Measurements from ENCODE around the gene USP6NL.
A peak's percentile ranks its signal among the peaks of the same experiment; 100 is the strongest.
"Not testable (repeated sequence)": the region's sequence is repeated elsewhere in the genome, so short reads cannot be mapped to it uniquely, and the experiment has no call there.

The USP6NL gene

GRCh38 chr10:11517150-11517549, 94.3 kb downstream of the USP6NL start:
- DNase-seq (ENCODE audit: low read depth, low spot score) = no peak

- no peak for DNase-seq (ENCODE audit: low read depth, low spot score)
These were observed 95.1 kb downstream of the USP6NL start for GRCh38 chr10:11516431-11516746.

GRCh38 chr10:11515596-11516430, 95.6 kb downstream of the USP6NL start:
- peak; percentile 46 for DNase-seq (ENCODE audit: low read depth, low spot score)

GRCh38 chr10:11513727-11514126, 97.7 kb downstream of the USP6NL start:
- DNase-seq (ENCODE audit: low read depth, low spot score) = no peak

- no peak for DNase-seq (ENCODE audit: low read depth, low spot score)
These were observed 98.9 kb downstream of the USP6NL start for GRCh38 chr10:11512596-11512995.

- DNase-seq (ENCODE audit: low read depth, low spot score) = no peak
These were observed 100.1 kb downstream of the USP6NL start for GRCh38 chr10:11511321-11511720.

- no peak for DNase-seq (ENCODE audit: low read depth, low spot score)
These were observed 100.7 kb downstream of the USP6NL start for GRCh38 chr10:11510736-11511135.

- DNase-seq (ENCODE audit: low read depth, low spot score) = no peak
These were observed 101.2 kb downstream of the USP6NL start for GRCh38 chr10:11510281-11510680.

GRCh38 chr10:11509036-11509435, 102.4 kb downstream of the USP6NL start:
- no peak for DNase-seq (ENCODE audit: low read depth, low spot score)

GRCh38 chr10:11506247-11506789, 105.1 kb downstream of the USP6NL start:
- no peak for DNase-seq (ENCODE audit: low read depth, low spot score)

GRCh38 chr10:11505639-11506038, 105.8 kb downstream of the USP6NL start:
- DNase-seq (ENCODE audit: low read depth, low spot score) = no peak

GRCh38 chr10:11504566-11505285, 106.7 kb downstream of the USP6NL start:
- no peak for DNase-seq (ENCODE audit: low read depth, low spot score)

GRCh38 chr10:11501600-11501999, 109.8 kb downstream of the USP6NL start:
- no peak for DNase-seq (ENCODE audit: low read depth, low spot score)

GRCh38 chr10:11499425-11500071, 111.9 kb downstream of the USP6NL start:
- DNase-seq (ENCODE audit: low read depth, low spot score) = no peak

GRCh38 chr10:11498399-11498798, 113.1 kb downstream of the USP6NL start:
- no peak for DNase-seq (ENCODE audit: low read depth, low spot score)

GRCh38 chr10:11494923-11495322, 116.5 kb downstream of the USP6NL start:
- DNase-seq (ENCODE audit: low read depth, low spot score) = not testable (repeated sequence)

- no peak for DNase-seq (ENCODE audit: low read depth, low spot score)
These were observed 117.8 kb downstream of the USP6NL start for GRCh38 chr10:11493646-11494045.

- no peak for DNase-seq (ENCODE audit: low read depth, low spot score)
These were observed 120.4 kb downstream of the USP6NL start for GRCh38 chr10:11491087-11491486.

- DNase-seq (ENCODE audit: low read depth, low spot score) = no peak
These were observed 121.9 kb downstream of the USP6NL start for GRCh38 chr10:11489591-11489990.

- no peak for DNase-seq (ENCODE audit: low read depth, low spot score)
These were observed 123.3 kb downstream of the USP6NL start for GRCh38 chr10:11488126-11488525.

- DNase-seq (ENCODE audit: low read depth, low spot score) = no peak
These were observed 128.0 kb downstream of the USP6NL start for GRCh38 chr10:11483201-11484148.
